PC-3 (cell line): ENCODE measurements around the gene SFXN4. TPM values are rescaled to one million over a fixed set of nuclear protein-coding genes. Genes with fewer than 3 reads are reported as not detected.

Experiments used
- ATAC-seq: fragments of 200-7000 bp; cut with Tn5 transposase; 2 replicates; pipeline ENCODE4 v1.9.1; 2020; ENCODE audit warnings: mild to moderate bottlenecking, moderate library complexity
- BruUV-seq: library from RNA; stranded (reverse); fragments of 400-500 nt; replicated peaks from 2 replicates; lab custom pipeline; 2021; lab: Mats Ljungman, UMichigan
- CTCF ChIA-PET: fragments of 300-600 bp; sonication (Branson Sonifier 250); formaldehyde crosslinking; loops from one replicate; lab custom pipeline; 2022; ENCODE audit warnings: antibody characterized with exemption; lab: Charles Lee
- POLR2A ChIA-PET: fragments of 300-600 bp; sonication (Branson Sonifier 250); formaldehyde crosslinking; loops from one replicate; lab custom pipeline; 2022; ENCODE audit warnings: antibody characterized with exemption; ENCODE audit not compliant: unreplicated experiment; lab: Charles Lee
- DNase-seq: peaks from one replicate; pipeline ENCODE4 v3.0.0-alpha.2; 2015
- H2AFZ ChIP-seq: fragments of 300-600 bp; sonication (generic); 2 replicates; pipeline ENCODE4 v1.6.0; 2016; ENCODE audit warnings: antibody characterized with exemption, low read length
- H3F3A ChIP-seq: fragments of 300-600 bp; sonication (generic); one replicate; pipeline ENCODE4 v1.6.0; 2017; ENCODE audit warnings: antibody characterized with exemption, low read length, control low read depth, mild to moderate bottlenecking; ENCODE audit not compliant: unreplicated experiment
- H3K27ac ChIP-seq: fragments of 300-600 bp; sonication (generic); 2 replicates; pipeline ENCODE4 v1.5.1; 2016; ENCODE audit warnings: mild to moderate bottlenecking, low read length
- H3K27me3 ChIP-seq: fragments of 300-600 bp; sonication (generic); 2 replicates; pipeline ENCODE4 v1.6.1; 2016; ENCODE audit warnings: low read length, mixed read lengths
- H3K36me3 ChIP-seq: fragments of 300-600 bp; sonication (generic); 2 replicates; pipeline ENCODE4 v1.6.1; 2016; ENCODE audit warnings: low read depth, mixed run types, low read length, mixed read lengths
- H3K4me1 ChIP-seq: fragments of 300-600 bp; sonication (generic); 2 replicates; pipeline ENCODE4 v1.5.1; 2016; ENCODE audit warnings: low read length; ENCODE audit not compliant: insufficient read depth
- H3K4me2 ChIP-seq: fragments of 300-600 bp; sonication (generic); 2 replicates; pipeline ENCODE4 v1.6.0; 2016; ENCODE audit warnings: low read length
- H3K4me3 ChIP-seq: fragments of 300-600 bp; sonication (generic); 2 replicates; pipeline ENCODE4 v1.5.1; 2016; ENCODE audit warnings: mild to moderate bottlenecking, low read length, mixed read lengths
- H3K79me2 ChIP-seq: fragments of 300-600 bp; sonication (generic); 2 replicates; pipeline ENCODE4 v1.6.1; 2017; ENCODE audit warnings: low read length, mixed read lengths
- H3K9ac ChIP-seq: fragments of 300-600 bp; sonication (generic); 2 replicates; pipeline ENCODE4 v1.6.0; 2016; ENCODE audit warnings: mild to moderate bottlenecking, low read length
- H3K9me2 ChIP-seq: fragments of 300-600 bp; sonication (generic); replicated peaks from 2 replicates; pipeline ENCODE4 v1.6.1; 2016; ENCODE audit warnings: mixed run types, low read length, mixed read lengths
- H3K9me3 ChIP-seq: fragments of 300-600 bp; sonication (generic); 2 replicates; pipeline ENCODE4 v1.6.1; 2016; ENCODE audit warnings: low read length, mixed read lengths
- H4K20me1 ChIP-seq: fragments of 300-600 bp; sonication (generic); 2 replicates; pipeline ENCODE4 v1.6.1; 2016; ENCODE audit warnings: low read length, mixed read lengths
- CTCF ChIP-seq: fragments of 300-600 bp; sonication (generic); conservative IDR thresholded peaks from 2 replicates; pipeline ENCODE4 v1.5.1; 2017; ENCODE audit warnings: antibody characterized with exemption, low read depth, mild to moderate bottlenecking, low read length
- EZH2 ChIP-seq: fragments of 300-600 bp; sonication (generic); IDR thresholded peaks from one replicate; pipeline ENCODE4 v1.6.1; 2017; ENCODE audit warnings: antibody characterized with exemption, mild to moderate bottlenecking, low read length; ENCODE audit not compliant: unreplicated experiment
- EZH2phosphoT487 ChIP-seq: fragments of 300-600 bp; sonication (generic); IDR thresholded peaks from 2 replicates; pipeline ENCODE4 v1.6.1; 2018; ENCODE audit warnings: mild to moderate bottlenecking, antibody characterized with exemption, low read length, borderline replicate concordance
- intact Hi-C: fragments of 100-400 bp; cut with micrococcal nuclease; formaldehyde crosslinking; loops from 2 replicates; pipeline ENCODE4 v1.9.0; 2023
- total RNA-seq: library from RNA; depleted of rRNA; stranded (reverse); fragments of >200 nt; gene quantifications from 2 replicates; pipeline ENCODE4 v1.2.3, GENCODE V29; 2014

The SFXN4 gene
- total RNA-seq, 1 experiment from 2014 or later: 32.8 TPM

GRCh38 chr10:119167041-119167440 lies 1.5 kb upstream of the SFXN4 start:
- no peak for DNase-seq
- ChIA-PET POLR2A (no interaction called here), CTCF (no interaction called here)
- no peak overlapping the region for H2AFZ ChIP-seq
- intact Hi-C loops: no loop called here
- no peaks in the 10 kb centered on the region for H4K20me1 ChIP-seq
- no peak overlapping the region for H3K27ac ChIP-seq
- peaks cover 13% of the 10 kb centered on the region for H3K79me2 ChIP-seq
- peaks cover 4% of the 10 kb centered on the region for H3F3A ChIP-seq
- H3K4me1 ChIP-seq: peaks cover 14% of the 10 kb centered on the region
- no peak overlapping the region for H3K4me2 ChIP-seq
- H3K9ac ChIP-seq: no peak overlapping the region
- ATAC-seq: no peak
- BruUV-seq: no TSS peak
- H3K36me3 ChIP-seq: peaks cover 21% of the 10 kb centered on the region
- no peaks in the 10 kb centered on the region for H3K27me3 ChIP-seq
- TF ChIP-seq EZH2phosphoT487: no peak
- TF ChIP-seq CTCF: no peak
- no peak for TF ChIP-seq EZH2
- no peaks in the 10 kb centered on the region for H3K9me3 ChIP-seq
- no peaks in the 10 kb centered on the region for H3K9me2 ChIP-seq
- H3K4me3 ChIP-seq: no peak overlapping the region

GRCh38 chr10:119166564-119166963 lies 1.1 kb upstream of the SFXN4 start:
- H3K4me2 ChIP-seq: no peak overlapping the region
- H3K79me2 ChIP-seq: peaks cover 13% of the 10 kb centered on the region
- peaks cover 5% of the 10 kb centered on the region for H3F3A ChIP-seq
- intact Hi-C loops: no loop called here
- peaks cover 19% of the 10 kb centered on the region for H3K36me3 ChIP-seq
- POLR2A ChIA-PET: no interaction called here
- no peak for TF ChIP-seq EZH2
- TF ChIP-seq CTCF: no peak
- TF ChIP-seq EZH2phosphoT487: no peak
- DNase-seq (no peak), ATAC-seq (no peak)
- no peak overlapping the region for H2AFZ ChIP-seq
- H3K27ac ChIP-seq: no peak overlapping the region
- H3K27me3 ChIP-seq: no peaks in the 10 kb centered on the region
- H3K9ac ChIP-seq: no peak overlapping the region
- H3K4me3 ChIP-seq: no peak overlapping the region
- no TSS peak for BruUV-seq
- H3K9me2 ChIP-seq: no peaks in the 10 kb centered on the region
- no peaks in the 10 kb centered on the region for H3K9me3 ChIP-seq
- H3K4me1 ChIP-seq: peaks cover 14% of the 10 kb centered on the region
- CTCF ChIA-PET: no interaction called here
- no peaks in the 10 kb centered on the region for H4K20me1 ChIP-seq

GRCh38 chr10:119166118-119166500 lies 595 bp upstream of the SFXN4 start:
- TF ChIP-seq EZH2: no peak
- TF ChIP-seq EZH2phosphoT487: no peak
- TF ChIP-seq CTCF: no peak
- H3K9me2 ChIP-seq: no peaks in the 10 kb centered on the region
- BruUV-seq: no TSS peak
- CTCF ChIA-PET: no interaction called here
- H3K79me2 ChIP-seq: peaks cover 13% of the 10 kb centered on the region
- peaks cover 5% of the 10 kb centered on the region for H3F3A ChIP-seq
- intact Hi-C loops: no loop called here
- peak overlapping the region; percentile 96 for H2AFZ ChIP-seq
- ATAC-seq (no peak), DNase-seq (no peak)
- H3K4me1 ChIP-seq: peaks cover 14% of the 10 kb centered on the region
- POLR2A ChIA-PET: no interaction called here
- no peak overlapping the region for H3K27ac ChIP-seq
- peaks cover 14% of the 10 kb centered on the region for H3K36me3 ChIP-seq
- peak overlapping the region; percentile 88 for H3K4me3 ChIP-seq
- H3K9ac ChIP-seq: peak overlapping the region; percentile 95
- H3K4me2 ChIP-seq: peak overlapping the region; percentile 99
- no peaks in the 10 kb centered on the region for H4K20me1 ChIP-seq
- no peaks in the 10 kb centered on the region for H3K9me3 ChIP-seq
- no peaks in the 10 kb centered on the region for H3K27me3 ChIP-seq
